GM12875 (cell line): ENCODE measurements around the gene REN.

ENCODE experiments used
- H3K4me3 ChIP-seq: one replicate; pipeline ENCODE4 v1.5.1; 2011; ENCODE audit warnings: low read depth, low read length, control low read depth
- CTCF ChIP-seq: IDR thresholded peaks from 2 replicates; pipeline ENCODE4 v1.5.1; 2011; ENCODE audit warnings: low read depth, mild to moderate bottlenecking, control low read depth, inconsistent platforms, low read length, moderate library complexity, borderline replicate concordance; ENCODE audit not compliant: insufficient read depth

REN gene

DNA sequence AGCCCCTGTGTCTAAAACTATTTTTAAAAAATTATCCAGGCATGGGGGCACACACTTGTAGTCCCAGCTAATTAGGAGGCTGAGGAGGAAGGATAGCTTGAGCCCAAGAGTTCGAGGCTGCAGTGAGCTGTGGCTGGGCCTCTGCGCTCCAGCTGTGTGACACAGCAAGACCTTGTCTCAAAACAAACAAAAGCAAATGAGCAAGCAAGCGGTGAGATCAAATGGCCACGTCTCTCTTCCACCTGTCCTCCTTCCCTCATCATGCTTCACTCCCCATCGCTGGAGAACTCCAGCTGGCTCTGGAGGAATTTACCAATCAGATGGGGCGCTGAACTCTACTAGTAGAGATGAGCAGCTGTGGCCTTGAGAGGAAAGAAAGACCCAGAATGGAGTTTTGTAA, 14.0 kb upstream of the REN start:
- no peak for TF ChIP-seq CTCF
- H3K4me3 ChIP-seq, result no peak overlapping the region

- no peak for TF ChIP-seq CTCF
- no peak overlapping the region for H3K4me3 ChIP-seq
Observed at GRCh38 chr1:204178487-204179281, 12.5 kb upstream of the REN start.

GRCh38 chr1:204177133-204177532, 11.0 kb upstream of the REN start:
- H3K4me3 ChIP-seq, result no peak overlapping the region
- TF ChIP-seq CTCF, result no peak

GRCh38 chr1:204176049-204176448, 9.9 kb upstream of the REN start:
- no peak for TF ChIP-seq CTCF
- H3K4me3 ChIP-seq, result no peak overlapping the region

DNA sequence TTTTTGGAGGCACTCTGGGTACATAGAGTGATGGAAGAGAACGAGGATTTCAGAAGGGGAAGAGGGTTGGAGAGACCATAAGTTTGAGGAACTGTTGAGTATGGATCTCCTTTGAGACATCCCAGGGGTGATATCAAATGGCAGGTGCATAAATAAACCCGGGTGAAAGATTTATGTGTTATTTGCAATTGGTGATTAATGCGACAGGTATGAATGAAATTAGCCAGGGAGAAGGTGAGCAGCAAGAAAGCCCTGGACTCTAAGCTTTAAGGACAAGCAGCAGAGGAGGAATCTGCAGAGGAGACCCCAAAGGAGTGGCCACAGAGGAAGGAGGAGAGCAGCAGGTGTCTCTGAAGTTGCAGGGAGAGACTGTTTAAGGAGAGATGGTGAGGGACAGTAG, 8.8 kb upstream of the REN start:
- H3K4me3 ChIP-seq, result no peak overlapping the region
- TF ChIP-seq CTCF, result no peak

DNA sequence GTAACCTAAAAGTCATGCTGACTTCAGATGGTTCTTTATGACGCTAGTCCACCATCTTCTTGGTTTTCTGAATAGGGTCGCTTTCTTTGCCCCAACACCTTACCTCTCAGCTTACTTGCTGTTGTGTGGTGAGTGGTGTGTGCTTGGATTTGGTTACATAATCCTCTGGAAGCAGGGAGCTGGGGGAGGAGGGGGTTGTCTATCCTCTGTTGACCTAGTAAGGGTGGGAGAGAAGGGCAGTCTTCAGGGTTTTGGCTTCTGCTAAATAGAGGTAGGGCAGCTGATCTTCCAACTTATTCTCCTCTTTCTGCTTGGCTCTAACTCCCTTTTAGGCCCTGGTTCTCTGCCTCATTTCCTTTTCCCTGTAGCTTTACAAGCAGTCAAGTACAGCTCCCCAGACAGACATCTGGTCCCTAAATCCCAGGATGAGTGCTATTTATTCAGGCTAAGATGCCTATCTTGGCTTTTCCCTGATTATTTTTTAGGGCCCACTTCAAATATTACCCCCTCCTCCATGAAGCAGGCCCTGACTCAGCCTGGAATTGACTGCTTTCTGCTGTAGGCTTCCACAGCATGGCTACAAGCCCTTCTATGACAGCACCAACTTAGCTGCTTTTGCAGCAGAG, 6.4 kb upstream of the REN start:
- TF ChIP-seq CTCF, result no peak
- H3K4me3 ChIP-seq, result no peak overlapping the region

- TF ChIP-seq CTCF, result no peak
- H3K4me3 ChIP-seq, result no peak overlapping the region
Observed at GRCh38 chr1:204171751-204172178, 5.6 kb upstream of the REN start.
